HG02798 (cell line): ENCODE results near the gene TCEAL3.
"Not testable (repeated sequence)": the region's sequence is repeated elsewhere in the genome, so short reads cannot be mapped to it uniquely, and the experiment has no call there.

Source experiments
- ATAC-seq: cut with Tn5 transposase; IDR thresholded peaks from one replicate; pipeline ENCODE4 v1.9.1; 2021; ENCODE audit warnings: mild to moderate bottlenecking; ENCODE audit not compliant: unreplicated experiment, poor library complexity

Gene TCEAL3

GRCh38 chrX:103658681-103659433 is 51.1 kb downstream of the TCEAL3 start:
- ATAC-seq, result no peak

- not testable (repeated sequence) for ATAC-seq
Observed at GRCh38 chrX:103659460-103659859, 51.7 kb downstream of the TCEAL3 start.
